ENCODE results near the gene IGSF23.

DNA sequence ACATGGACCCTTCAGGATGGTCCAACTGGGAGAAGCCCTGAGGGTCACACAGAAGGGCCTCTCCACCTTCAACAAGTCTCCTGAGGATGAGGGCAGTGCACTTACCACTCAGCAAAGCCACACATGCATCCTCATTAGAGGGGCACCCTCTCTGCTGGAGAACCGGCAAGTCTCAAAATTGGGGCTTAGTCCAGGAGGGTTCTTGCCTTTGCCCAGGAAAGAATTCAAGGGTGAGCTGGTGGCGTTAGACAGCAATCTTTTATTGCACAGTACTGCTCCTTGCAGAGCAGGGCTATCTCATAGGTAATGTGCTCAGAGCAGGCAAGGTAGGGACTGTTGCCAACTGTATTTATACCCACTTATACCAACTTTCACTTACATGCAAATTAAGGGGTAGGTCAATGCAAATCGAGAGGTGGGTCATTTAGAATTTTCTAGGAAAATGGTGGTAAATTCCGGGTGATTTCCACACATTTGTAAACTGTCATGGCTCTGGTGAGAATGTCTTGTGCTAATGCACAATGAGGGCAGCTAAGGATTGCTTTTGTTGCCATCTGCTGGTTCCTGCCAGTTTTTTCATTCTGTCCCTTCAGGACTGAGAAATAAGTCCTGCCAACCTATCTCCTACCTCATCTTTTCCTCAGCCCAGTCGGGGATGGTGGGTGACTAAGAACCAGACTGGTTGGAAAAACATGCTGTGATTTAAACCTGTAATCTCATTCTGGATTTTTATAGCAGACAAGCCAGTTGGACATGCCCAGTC lies 27.8 kb upstream of the IGSF23 start:
- TF ChIP-seq, protein P1, sequence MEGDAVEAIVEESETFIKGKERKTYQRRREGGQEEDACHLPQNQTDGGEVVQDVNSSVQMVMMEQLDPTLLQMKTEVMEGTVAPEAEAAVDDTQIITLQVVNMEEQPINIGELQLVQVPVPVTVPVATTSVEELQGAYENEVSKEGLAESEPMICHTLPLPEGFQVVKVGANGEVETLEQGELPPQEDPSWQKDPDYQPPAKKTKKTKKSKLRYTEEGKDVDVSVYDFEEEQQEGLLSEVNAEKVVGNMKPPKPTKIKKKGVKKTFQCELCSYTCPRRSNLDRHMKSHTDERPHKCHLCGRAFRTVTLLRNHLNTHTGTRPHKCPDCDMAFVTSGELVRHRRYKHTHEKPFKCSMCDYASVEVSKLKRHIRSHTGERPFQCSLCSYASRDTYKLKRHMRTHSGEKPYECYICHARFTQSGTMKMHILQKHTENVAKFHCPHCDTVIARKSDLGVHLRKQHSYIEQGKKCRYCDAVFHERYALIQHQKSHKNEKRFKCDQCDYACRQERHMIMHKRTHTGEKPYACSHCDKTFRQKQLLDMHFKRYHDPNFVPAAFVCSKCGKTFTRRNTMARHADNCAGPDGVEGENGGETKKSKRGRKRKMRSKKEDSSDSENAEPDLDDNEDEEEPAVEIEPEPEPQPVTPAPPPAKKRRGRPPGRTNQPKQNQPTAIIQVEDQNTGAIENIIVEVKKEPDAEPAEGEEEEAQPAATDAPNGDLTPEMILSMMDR (IDR thresholded peaks at IDR 0.05 in 4 of 5, conservative IDR thresholded peaks at IDR 0.05 in 1 of 5), result no peak
- TF ChIP-seq POLR2A (IDR thresholded peaks at IDR 0.05), result no peak

Measured in gastrocnemius medialis (tissue), 4 donors.